HL-60 (cell line): Measurements from ENCODE around the gene ATP1B4.
A peak's percentile ranks its signal among the peaks of the same experiment; 100 is the strongest.

ENCODE experiments used
- DNase-seq, 2 experiments: peaks; one replicate each; pipeline ENCODE4 v3.0.0-alpha.2; 2010 to 2020; ENCODE audit warnings: low read depth in 1 of 2, low spot score in 1 of 2
- H3K27ac ChIP-seq: fragments of 250-450 bp; sonication (Bioruptor Pico); replicated peaks from 2 replicates; pipeline ENCODE4 v1.5.1; 2020; ENCODE audit warnings: mild to moderate bottlenecking, moderate library complexity
- H3K27me3 ChIP-seq: fragments of 250-450 bp; sonication (Bioruptor Pico); 2 replicates; pipeline ENCODE4 v1.5.1; 2021; ENCODE audit warnings: mild to moderate bottlenecking, moderate library complexity; ENCODE audit not compliant: insufficient read depth, poor library complexity, severe bottlenecking
- H3K4me3 ChIP-seq: replicated peaks from 2 replicates; pipeline ENCODE4 v1.5.1; 2011; ENCODE audit warnings: mild to moderate bottlenecking, control low read depth, low read length; ENCODE audit not compliant: insufficient read depth
- GABPA ChIP-seq: IDR thresholded peaks from 2 replicates; pipeline ENCODE4 v1.6.1; 2012; ENCODE audit warnings: low read depth
- POLR2AphosphoS5 ChIP-seq: IDR thresholded peaks from 2 replicates; pipeline ENCODE4 v1.6.1; 2012; ENCODE audit warnings: low read depth
- SPI1 ChIP-seq: IDR thresholded peaks from 2 replicates; pipeline ENCODE4 v1.6.1; 2012; ENCODE audit warnings: low read depth, mild to moderate bottlenecking, borderline replicate concordance
- TF ChIP-seq, protein P1 (sequence below): IDR thresholded peaks from 2 replicates; pipeline ENCODE4 v1.6.1; 2012; ENCODE audit warnings: low read depth; ENCODE audit not compliant: insufficient replicate concordance
- TF ChIP-seq, protein P2 (sequence below): IDR thresholded peaks from one replicate; pipeline ENCODE4 v1.5.1; 2011; ENCODE audit warnings: low read length, control low read depth, inconsistent platforms; ENCODE audit not compliant: insufficient read depth

The ATP1B4 gene

GRCh38 chrX:120379937-120380681, 18.2 kb downstream of the ATP1B4 start:
- no peak for DNase-seq
- H3K27me3 ChIP-seq, result no peaks in the 10 kb centered on the region
- H3K27ac ChIP-seq, result no peak overlapping the region
- no peak for TF ChIP-seq POLR2AphosphoS5
- no peak for TF ChIP-seq SPI1
- TF ChIP-seq, protein P1, sequence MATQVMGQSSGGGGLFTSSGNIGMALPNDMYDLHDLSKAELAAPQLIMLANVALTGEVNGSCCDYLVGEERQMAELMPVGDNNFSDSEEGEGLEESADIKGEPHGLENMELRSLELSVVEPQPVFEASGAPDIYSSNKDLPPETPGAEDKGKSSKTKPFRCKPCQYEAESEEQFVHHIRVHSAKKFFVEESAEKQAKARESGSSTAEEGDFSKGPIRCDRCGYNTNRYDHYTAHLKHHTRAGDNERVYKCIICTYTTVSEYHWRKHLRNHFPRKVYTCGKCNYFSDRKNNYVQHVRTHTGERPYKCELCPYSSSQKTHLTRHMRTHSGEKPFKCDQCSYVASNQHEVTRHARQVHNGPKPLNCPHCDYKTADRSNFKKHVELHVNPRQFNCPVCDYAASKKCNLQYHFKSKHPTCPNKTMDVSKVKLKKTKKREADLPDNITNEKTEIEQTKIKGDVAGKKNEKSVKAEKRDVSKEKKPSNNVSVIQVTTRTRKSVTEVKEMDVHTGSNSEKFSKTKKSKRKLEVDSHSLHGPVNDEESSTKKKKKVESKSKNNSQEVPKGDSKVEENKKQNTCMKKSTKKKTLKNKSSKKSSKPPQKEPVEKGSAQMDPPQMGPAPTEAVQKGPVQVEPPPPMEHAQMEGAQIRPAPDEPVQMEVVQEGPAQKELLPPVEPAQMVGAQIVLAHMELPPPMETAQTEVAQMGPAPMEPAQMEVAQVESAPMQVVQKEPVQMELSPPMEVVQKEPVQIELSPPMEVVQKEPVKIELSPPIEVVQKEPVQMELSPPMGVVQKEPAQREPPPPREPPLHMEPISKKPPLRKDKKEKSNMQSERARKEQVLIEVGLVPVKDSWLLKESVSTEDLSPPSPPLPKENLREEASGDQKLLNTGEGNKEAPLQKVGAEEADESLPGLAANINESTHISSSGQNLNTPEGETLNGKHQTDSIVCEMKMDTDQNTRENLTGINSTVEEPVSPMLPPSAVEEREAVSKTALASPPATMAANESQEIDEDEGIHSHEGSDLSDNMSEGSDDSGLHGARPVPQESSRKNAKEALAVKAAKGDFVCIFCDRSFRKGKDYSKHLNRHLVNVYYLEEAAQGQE, result no peak
- TF ChIP-seq, protein P2, sequence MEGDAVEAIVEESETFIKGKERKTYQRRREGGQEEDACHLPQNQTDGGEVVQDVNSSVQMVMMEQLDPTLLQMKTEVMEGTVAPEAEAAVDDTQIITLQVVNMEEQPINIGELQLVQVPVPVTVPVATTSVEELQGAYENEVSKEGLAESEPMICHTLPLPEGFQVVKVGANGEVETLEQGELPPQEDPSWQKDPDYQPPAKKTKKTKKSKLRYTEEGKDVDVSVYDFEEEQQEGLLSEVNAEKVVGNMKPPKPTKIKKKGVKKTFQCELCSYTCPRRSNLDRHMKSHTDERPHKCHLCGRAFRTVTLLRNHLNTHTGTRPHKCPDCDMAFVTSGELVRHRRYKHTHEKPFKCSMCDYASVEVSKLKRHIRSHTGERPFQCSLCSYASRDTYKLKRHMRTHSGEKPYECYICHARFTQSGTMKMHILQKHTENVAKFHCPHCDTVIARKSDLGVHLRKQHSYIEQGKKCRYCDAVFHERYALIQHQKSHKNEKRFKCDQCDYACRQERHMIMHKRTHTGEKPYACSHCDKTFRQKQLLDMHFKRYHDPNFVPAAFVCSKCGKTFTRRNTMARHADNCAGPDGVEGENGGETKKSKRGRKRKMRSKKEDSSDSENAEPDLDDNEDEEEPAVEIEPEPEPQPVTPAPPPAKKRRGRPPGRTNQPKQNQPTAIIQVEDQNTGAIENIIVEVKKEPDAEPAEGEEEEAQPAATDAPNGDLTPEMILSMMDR, result no peak
- no peak for TF ChIP-seq GABPA
- no peak overlapping the region for H3K4me3 ChIP-seq

DNA sequence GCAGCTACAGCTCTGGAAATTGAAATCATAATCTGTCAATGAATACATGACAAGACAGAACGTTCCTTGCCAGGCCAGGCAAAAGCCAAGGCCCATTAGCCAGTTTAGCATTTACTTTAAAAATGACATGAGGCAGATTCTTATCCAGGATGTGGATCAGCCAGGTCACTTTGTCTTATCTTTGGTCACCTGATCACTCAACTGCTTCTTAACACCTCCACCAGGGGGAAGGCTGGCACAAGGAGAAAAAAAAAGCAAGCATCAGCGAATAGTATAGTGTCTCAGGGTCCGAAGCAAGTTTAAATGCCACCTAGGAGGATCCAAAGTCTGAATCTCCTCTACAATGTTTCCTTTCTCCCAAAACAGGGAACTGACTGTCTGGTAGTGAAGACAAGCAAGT, 18.8 kb downstream of the ATP1B4 start:
- TF ChIP-seq, protein P2, result no peak
- no peak for TF ChIP-seq SPI1
- no peak for TF ChIP-seq POLR2AphosphoS5
- TF ChIP-seq, protein P1, result no peak
- TF ChIP-seq GABPA, result no peak
- peak in 1 of 2 experiments; percentile 26 for DNase-seq
- Histone ChIP-seq H3K27ac (no peak overlapping the region), H3K4me3 (no peak overlapping the region), H3K27me3 (no peaks in the 10 kb centered on the region)

- H3K27me3 ChIP-seq, result no peaks in the 10 kb centered on the region
- no peak overlapping the region for H3K4me3 ChIP-seq
- TF ChIP-seq SPI1, result no peak
- TF ChIP-seq, protein P1, result peak; percentile 86
- no peak for DNase-seq
- no peak overlapping the region for H3K27ac ChIP-seq
These were observed 39.4 kb downstream of the ATP1B4 start for GRCh38 chrX:120401301-120401700.
